GM21423 (cell line): ENCODE data around the gene TFG.

Experiments
- ATAC-seq: cut with Tn5 transposase; IDR thresholded peaks from one replicate; pipeline ENCODE4 v1.9.1; 2021; ENCODE audit warnings: mild to moderate bottlenecking, moderate library complexity; ENCODE audit not compliant: unreplicated experiment

The TFG gene

DNA sequence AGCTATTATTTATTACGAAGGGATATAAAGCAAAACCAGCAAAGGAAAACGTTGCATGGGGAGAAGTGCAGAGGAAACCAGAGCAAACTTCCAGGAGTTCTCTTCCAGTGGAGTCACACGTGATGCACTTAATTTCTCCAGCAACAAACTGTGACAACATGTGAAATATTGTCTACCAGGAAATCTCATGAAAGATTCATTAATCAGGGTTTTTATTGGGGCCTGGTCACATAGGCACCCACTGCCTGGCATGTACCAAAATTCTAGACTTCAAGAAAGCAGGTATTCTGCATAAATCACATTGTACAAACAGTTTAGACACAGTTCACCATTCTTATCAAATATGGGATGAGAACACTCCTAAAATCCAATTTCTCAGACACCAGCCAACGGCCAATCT, 5.4 kb upstream of the TFG start:
- no peak for ATAC-seq

DNA sequence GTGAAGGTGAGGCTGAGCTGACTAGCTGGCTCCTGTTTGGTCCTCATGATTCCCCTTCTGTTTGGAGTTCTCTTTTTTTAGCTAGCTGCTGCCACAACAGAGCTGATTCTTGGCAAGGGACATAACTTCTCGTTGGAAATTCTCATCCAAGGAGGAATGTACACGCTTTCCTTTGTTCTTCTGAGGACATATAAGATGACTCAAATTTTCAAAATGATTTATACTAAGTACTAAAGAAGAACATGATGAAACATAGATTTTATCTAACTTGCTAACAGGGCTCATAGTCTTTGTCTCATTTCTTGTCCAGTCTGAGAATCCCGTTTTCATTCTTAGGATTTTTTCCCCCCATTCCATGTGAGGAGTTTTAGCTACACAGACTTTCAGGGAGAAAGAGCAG, 2.9 kb upstream of the TFG start:
- ATAC-seq: no peak

- ATAC-seq: no peak
These were observed 678 bp upstream of the TFG start for GRCh38 chr3:100708644-100708988.

DNA sequence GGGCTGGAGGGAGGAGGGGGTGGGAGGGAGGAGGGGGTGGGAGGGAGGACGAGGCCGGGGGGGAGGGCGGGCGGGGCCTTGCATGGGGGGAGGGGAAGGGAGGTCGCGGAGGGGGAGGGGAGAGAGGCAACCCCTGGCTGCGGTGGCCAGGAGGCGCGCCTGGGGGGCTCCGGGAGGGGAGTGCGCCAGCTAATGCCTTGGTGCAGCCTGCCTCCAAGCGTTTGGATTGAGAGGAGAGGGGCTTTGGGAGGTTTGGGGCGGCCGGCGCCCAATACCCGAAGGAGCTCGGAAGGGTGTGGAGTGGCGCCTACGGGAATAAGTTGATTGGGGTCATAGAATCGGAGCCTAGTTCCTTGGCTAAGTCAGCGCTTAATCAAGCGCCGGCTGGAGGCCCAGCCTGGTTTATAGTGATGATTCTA, 557 bp downstream of the TFG start:
- no peak for ATAC-seq

GRCh38 chr3:100710261-100710968, 1.1 kb downstream of the TFG start:
- peak; percentile 26 for ATAC-seq

DNA sequence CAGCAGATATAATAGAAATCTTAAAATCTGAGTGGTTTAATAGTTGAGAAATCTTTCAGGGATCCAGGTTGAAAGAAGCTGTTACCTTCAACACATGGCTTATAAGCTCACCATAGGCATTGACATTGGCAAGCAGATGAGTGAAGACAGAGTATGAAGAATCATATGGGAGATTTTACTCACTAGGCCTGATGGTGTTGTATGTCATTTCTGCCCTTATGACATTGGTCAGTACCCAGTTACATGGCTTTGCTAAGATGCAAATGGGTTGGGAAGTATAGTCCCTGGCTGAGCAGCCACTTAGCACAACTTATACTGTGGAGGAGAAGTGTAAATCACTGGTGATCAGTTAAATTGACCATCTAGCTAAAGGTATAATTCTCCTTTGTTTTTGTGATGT, 5.9 kb downstream of the TFG start:
- ATAC-seq: no peak

- ATAC-seq: no peak
These were observed 7.8 kb downstream of the TFG start for GRCh38 chr3:100717063-100717462.

DNA sequence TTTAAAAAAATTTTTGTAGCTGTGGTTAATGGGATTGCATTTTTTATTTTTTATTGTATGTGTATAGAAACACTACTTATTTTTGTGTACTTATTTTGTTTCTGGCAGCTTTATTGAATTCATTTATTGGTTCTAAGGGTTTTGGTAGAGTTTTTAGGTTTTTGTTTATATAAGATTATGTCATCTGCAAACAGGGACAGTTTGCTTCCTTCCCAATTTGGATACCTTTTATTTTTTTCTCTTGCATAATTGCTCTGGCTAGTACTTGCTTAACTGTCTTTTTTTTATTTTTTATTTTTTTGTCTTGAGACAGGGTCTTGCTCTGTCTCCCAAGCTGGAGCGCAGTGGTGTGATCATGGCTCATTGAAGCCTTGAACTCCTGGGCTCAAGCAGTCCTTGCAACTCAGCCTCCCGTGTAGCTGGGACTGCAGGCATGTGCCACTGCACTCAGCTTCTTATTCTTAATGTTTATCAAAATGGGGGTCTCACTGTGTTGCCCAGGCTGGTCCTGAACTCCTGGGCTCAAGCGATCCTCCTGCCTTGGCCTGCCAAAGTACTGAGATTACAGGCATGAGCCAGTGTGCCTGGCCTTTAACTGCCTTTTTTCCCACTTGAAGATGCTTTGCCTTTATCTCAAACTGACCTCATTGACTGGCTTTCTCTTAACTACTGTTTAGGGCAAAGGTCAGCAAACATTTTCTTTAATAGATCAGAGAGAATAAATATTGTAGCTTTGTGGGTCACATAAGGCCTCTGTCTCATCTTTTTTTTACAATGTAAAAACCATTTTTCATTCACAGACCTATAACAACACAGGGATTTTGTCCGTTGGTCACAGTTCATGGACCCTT, 8.6 kb downstream of the TFG start:
- no peak for ATAC-seq

DNA sequence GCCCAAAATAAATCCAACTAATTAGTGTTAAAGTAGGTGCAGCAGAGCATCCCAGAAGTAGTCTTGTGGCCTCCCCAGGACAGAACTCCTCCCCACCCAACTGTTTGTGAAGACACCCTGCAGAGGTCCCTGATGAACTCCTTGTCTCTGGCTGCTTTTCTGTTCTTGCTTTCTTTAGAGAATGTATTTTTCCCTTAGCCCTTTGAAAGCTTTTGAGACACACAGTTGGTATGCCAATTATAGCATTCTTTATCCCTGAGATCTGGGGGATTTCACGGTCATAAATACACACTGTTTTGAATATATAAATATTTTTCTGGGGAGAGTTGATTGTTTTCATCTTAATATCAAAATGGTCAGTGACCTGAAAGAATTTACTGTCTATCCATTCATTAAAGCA, 9.8 kb downstream of the TFG start:
- no peak for ATAC-seq

DNA sequence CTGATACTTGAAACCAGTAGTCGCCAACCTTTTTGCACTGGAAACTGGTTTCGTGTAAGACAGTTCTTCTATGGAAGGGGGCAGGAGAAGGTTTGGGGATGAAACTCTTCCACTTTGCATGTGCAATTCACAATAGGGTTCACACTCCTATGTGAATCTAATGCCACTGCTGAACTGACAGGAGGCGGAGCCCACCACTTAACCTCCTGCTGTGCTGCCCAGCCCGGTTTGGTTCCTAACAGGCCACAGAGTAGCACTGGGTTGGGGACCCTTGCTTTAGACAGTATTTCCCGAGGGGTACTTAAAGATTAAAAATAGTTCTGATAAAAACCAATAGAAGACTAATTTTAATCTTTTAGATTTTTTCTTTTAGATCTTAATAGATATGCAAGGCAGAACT, 11.1 kb downstream of the TFG start:
- no peak for ATAC-seq

DNA sequence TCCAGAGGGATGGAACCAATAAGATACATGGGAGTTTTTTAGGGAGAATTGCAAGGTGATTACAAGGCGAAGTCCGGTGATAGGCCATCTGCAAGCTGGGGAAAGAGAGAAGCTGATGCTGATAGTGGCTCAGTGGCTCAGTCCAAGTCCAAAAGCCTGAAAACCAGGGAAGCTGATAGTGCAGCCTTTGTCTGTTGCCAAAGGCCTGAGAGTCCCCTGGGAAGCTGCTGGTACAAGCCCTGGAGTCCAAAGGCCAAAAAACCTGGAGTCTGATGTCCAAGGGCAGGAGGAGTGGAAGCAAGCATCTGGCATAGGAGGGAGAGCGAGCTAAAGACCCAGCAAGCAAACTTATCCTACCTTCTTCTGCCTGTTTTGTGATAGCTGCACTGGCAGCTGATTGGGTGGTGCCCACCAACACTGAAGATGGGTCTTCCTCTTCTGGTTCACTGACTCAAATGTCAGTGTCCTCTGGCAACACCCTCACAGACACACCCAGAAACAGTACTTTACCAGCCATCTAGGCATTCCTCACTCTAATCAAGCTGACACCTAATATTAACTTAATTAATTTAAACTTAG, 16.7 kb downstream of the TFG start:
- no peak for ATAC-seq

DNA sequence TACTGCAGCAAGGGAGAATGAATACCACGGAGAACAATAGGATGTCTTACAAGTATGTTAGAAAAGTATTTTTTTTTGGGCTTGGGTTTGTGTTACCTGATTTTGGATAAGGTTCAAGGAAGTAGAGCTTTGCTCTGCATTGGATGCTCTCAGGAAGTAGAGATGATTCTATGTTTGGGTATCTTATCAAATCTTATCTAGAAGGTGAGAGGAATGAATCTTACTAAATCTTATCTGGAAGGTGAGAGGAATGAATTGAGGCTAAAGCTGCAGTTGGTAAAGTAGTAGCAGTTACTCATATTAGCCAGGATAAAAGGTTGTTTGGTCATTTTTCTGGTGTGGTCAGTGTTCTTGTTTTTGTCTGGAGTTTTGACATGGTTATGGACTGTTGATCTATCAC, 17.4 kb downstream of the TFG start:
- ATAC-seq: no peak

DNA sequence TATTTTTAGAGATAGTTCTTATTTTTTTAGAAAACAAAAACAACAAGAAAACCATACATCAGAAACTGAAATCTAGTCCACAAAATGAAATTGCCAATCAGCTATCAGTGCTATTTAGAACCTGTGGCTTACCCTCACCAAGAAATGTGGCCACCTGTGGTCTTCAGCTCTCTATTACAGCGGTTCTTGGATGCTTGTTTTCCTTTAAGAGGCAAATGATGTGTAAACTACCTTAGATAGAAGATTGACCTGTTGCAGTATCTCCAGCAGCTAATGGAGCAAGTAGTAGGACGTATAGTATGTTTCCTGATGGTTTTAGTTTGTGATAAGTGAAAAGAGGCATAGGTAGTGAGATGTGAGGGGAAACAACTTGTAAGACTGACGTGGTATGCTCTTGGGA, 21.2 kb downstream of the TFG start:
- ATAC-seq: peak; percentile 48

DNA sequence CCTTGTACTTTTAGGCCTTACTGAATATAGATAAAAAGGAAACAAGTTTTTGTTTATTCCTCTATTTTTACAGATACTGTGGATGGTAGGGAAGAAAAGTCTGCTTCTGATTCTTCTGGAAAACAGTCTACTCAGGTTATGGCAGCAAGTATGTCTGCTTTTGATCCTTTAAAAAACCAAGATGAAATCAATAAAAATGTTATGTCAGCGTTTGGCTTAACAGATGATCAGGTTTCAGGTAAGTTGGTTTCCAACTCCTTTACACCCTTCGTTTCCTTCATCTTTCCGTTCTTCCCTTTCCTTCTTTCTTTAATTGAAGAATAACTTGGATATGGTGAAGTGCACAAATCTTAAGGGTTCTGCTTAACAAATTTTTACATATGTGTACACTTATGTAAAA, 23.1 kb downstream of the TFG start:
- no peak for ATAC-seq

GRCh38 chr3:100737334-100737733, 28.0 kb downstream of the TFG start:
- ATAC-seq: no peak

- no peak for ATAC-seq
These were observed 30.9 kb downstream of the TFG start for GRCh38 chr3:100740207-100740606.

DNA sequence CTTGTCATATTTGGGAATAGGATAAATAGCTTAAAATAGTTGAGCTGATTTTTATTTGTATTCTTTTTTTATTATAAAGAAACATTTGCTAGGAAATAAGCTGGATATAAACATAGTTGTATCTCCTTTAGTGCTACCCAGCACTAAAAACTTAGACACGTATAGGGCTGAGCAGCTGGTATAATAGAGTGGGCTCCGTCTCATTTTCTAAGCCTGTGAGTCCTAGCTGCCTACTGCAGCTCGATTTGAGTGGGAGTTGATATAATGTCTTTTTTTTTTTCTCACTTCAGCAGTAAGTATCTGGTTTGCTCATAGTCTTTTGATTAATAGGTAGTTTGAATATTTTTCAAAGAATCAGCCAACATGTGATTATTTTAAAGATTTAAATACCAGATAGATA, 34.2 kb downstream of the TFG start:
- ATAC-seq: no peak

GRCh38 chr3:100744671-100745070, 35.4 kb downstream of the TFG start:
- no peak for ATAC-seq

DNA sequence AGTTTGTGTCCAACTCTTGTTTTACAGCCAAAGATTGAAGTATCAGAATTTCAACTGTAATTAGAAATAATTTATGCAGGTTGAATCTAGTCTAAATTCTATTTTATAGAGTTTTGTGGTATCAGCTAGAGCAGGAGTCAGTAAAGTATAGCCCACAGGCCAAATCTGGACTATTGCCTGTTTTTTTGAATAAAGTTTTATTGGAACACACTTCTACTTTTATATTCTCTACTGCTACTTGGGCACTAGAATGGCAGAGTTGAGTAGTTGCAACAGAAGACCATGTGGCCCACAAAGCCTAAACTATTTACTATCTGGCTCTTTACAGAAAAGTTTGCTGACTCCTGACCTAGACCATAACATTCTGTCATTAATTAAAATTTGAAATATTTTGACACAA, 36.3 kb downstream of the TFG start:
- ATAC-seq: no peak

- no peak for ATAC-seq
These were observed 36.8 kb downstream of the TFG start for GRCh38 chr3:100746092-100746491.

DNA sequence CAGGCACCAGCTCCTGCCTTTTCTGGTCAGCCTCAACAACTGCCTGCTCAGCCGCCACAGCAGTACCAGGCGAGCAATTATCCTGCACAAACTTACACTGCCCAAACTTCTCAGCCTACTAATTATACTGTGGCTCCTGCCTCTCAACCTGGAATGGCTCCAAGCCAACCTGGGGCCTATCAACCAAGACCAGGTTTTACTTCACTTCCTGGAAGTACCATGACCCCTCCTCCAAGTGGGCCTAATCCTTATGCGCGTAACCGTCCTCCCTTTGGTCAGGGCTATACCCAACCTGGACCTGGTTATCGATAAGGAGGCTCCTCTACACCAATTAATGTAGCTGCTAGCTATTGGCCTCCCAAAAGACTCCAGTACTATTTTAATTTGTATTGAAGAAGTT, 38.9 kb downstream of the TFG start:
- no peak for ATAC-seq

DNA sequence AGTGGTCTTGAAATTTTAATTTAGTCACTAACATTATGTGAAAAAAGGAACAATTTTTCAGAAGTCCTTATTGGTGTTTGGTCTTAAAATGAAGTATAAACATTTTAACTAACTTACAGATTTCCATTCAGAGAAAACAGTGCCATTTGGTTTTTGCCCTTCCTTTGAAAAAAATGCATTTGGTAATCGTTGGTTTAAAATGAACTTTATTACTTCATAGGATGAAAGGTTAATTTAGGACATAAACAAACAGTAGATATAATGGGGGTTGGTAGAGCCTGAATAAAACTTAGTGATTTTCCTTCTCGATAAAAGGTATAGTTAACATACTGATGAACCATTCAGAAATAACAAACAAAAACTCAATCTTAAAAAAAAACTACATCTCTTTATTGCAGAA, 39.7 kb downstream of the TFG start:
- no peak for ATAC-seq
